HG02840 (cell line): ENCODE results near the gene CLEC2L.
A peak's percentile ranks its signal among the peaks of the same experiment; 100 is the strongest.

Source experiments
- ATAC-seq: cut with Tn5 transposase; IDR thresholded peaks from one replicate; pipeline ENCODE4 v1.9.1; 2021; ENCODE audit warnings: mild to moderate bottlenecking, moderate library complexity, moderate number of reproducible peaks; ENCODE audit not compliant: unreplicated experiment, low FRiP score

CLEC2L gene

GRCh38 chr7:139523199-139523941 is at the start of gene CLEC2L:
Gene CLEC2L, plus strand, starts transcription at chr7:139523685. Its CDS starts 243 bp downstream, at chr7:139523928.
- ATAC-seq: no peak

DNA sequence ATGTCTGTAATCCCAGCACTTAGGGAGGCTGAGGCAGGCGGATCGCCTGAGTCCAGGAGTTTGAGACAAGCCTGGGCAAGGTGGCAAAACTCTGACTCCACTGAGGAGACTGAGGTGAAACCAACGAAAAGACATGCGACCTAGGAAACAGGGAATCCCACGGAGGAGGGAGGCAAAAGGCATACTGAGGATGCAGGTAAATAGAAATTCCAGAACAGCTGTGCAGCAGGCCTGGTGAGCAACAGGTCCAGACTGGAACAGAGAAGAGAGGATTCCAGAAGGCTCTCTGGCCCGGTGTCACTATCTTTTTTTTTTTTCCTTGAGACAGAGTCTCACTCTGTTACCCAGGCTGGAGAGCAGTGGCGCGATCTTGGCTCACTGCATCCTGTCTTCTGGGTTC is 47.3 kb upstream of the CLEC2L start:
- no peak for ATAC-seq

DNA sequence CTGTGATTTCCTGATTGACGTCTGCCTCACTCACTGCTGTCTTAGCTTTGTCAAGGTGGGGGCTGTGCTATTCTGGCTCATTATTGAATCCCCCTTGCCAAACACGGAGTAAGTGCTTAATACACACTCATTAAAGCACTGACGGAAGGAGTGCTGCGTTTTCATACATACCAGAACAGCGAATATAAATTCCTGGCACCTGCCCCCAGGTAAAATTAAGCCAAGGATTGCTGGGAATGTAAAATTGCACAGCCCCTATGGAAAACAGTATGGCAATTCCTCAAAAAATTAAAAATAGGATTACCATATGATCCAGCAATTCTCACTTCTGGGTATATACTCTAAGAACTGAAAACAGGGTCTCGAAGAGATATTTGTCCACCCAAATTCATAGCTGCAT is 46.6 kb upstream of the CLEC2L start:
- no peak for ATAC-seq

DNA sequence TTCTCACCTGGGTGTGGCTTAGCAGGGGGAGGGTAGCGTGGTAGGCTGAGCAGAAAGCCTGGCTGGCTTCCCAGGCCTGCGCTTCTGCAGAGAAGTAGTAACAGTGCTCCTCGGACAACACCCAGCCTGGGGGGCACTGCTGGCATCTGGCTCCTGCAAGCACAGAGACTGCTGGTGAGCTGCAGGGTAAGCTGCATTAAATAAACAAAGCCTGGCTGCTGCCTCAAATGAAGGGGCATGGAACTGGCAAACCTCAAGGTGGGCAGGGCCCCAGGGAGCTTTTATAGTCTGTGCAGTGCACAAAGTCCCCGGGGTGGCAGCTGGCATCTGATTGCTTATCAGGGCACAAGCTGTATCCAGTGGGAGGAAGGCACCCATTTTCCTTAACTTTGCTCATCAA is 43.9 kb upstream of the CLEC2L start:
- no peak for ATAC-seq

- ATAC-seq: no peak
Observed at GRCh38 chr7:139481364-139481763, 42.1 kb upstream of the CLEC2L start.

DNA sequence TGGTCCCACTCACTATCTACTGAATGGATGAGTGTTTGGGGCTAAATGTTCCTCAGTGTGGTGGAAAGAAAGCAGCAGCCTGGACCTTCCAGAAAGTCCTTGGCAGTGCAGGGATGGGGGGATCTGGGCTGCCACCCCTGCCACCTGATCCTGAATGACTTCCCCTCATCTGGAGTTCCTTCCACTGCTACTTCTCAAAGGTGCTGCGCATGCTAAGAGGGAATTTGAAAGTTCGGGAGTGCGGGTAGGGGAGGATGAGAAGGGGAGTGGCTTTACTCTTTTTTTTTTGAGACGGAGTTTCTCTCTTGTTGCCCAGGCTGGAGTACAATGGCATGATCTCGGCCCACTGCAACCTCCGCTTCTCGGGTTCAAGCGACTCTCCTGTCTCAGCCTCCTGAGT is 41.4 kb upstream of the CLEC2L start:
- no peak for ATAC-seq

DNA sequence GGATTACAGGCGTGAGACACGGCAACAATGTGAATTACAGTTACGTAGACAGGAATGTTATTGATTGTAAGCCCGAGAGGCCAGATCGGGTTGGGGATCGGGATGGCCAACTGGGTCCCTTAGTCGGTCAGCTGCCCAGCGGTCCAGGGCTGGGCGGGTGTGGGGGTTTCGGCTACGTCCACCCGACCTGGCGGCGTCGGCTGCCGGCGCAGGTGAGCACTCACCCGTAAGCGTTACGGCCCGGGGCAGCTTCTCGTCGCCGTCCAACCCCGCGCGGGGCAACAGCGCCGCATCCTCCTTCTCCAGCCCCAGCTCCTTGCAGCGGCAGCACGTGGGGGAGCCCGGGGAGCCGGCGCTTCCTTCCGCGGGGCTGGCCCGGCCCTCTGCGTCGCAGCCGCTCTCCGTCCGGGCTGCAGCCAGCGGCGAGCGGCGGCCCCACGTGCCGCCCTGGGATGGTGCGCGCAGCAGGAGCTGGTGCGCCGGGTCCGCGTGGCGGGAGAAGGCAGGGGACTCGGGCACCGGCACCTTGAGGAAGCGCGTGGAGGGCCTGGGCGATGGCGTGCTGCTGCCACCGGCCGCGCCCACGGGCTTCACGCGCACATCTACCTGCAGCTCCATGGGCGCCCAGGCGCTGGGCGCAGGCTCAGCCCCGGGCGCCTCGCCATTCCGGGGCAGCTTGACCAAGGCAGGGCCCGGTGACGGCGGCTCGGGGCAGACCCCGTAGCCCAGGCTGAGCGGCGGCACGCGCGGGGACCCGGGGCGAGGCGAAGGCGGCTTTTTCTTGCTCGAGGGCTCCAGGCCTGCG is 40.6 kb upstream of the CLEC2L start:
- ATAC-seq: peak; percentile 30

GRCh38 chr7:139487366-139488080 is 36.0 kb upstream of the CLEC2L start:
- ATAC-seq: no peak

GRCh38 chr7:139488810-139489209 is 34.7 kb upstream of the CLEC2L start:
- ATAC-seq: no peak

DNA sequence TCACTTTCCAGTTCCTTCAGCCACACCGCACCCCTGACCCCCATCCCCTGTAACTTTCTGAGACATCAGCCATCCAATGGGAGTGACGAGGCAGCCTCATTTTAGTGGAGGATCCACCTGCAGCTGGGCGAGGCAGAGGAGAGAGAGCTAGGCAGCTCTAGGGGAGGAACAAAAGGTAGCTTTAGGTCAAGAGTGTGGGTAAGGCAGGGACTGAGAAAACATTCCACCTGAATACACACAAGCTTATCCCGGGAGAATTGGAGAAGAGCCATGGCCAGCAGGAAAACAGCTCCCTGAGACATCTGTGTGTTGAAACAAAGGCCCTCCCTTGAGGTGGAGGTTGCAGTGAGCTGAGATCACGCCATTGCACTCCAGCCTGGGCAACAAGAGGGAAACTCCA is 33.4 kb upstream of the CLEC2L start:
- ATAC-seq: no peak

DNA sequence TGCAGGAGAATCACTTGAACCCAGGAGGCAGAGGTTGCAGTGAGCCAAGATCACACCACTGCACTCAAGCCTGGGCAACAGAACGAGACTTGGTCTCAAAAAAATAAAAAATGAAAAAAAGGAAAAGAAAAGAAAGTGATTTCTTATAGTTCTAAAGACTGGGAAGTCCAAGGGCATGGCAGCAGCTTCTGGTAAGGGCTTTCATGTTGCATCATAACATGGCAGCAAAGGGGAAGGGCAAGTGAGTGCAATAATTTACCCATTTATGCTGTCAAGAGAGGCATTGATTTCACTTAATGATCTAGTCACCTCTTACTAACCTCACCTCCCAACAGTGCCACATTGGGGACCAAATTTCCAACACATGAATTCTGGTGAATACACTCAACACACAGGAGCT is 31.2 kb upstream of the CLEC2L start:
- ATAC-seq: no peak

GRCh38 chr7:139494835-139495579 is 28.5 kb upstream of the CLEC2L start:
- ATAC-seq: peak; percentile 73

DNA sequence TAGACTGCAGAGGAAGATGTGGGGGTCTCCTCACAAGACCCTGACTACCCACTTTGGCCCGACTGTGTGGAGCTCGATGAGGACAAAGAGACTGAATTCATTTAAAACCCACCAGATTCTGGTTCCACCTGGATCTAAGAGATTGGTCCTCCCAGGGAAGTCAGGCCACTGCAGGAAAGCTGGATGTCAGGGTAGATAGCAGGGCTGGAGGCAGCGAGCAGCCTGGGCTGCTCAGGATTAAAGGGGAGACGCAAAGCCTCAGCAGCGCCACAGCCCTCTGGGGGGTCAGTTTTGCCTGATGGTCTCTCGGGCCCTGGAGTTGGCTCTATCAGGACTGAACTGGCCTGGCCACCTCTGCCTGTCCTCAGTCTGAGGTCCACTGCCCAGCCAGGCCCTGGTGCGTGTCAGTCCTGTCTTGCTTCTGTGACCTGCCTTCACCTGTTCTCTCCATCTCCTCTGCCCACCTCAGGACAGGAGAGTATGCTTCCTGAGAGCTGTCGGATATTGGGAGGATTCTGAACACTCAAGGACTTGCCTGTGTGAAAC is 27.8 kb upstream of the CLEC2L start:
- no peak for ATAC-seq

GRCh38 chr7:139496528-139496927 is 27.0 kb upstream of the CLEC2L start:
- no peak for ATAC-seq

- no peak for ATAC-seq
Observed at GRCh38 chr7:139500770-139501138, 22.7 kb upstream of the CLEC2L start.

GRCh38 chr7:139502226-139502625 is 21.3 kb upstream of the CLEC2L start:
- no peak for ATAC-seq

DNA sequence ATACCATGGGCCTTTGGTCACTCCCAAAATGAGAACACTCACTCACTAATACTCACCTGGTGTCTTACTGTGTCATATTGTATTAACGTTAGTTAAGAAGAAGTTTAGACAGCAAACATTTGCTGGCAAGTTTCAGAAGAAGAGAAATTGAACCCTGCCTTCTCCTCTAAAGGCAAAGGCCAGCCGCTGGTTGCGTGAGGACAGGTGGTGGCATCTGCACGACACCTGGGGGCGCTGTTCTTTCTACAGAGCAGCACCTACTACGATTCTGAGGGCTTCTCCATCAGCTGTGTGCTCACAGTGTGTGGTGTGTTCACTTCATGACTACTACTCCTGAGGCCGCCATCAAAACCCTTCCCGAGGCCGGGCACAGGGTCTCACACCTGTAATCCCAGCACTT is 17.9 kb upstream of the CLEC2L start:
- ATAC-seq: no peak

DNA sequence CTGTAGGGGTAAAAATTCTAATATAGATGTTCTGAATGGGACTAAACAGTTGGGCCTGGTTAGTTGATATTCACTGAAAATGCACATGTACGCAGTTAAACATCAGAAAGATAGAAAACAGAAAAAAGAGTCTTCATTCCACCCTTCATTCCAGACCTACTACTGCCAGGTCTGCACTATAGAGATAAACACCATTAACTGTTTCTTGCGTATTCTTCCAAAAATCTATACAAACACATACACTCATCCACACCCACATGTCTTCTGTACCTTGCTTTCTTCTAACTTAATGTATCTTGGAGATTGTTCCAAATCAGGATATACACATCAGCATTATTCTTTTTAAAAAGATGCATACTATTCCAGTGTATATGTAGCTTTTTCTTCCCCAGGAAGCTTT is 13.9 kb upstream of the CLEC2L start:
- ATAC-seq: no peak

DNA sequence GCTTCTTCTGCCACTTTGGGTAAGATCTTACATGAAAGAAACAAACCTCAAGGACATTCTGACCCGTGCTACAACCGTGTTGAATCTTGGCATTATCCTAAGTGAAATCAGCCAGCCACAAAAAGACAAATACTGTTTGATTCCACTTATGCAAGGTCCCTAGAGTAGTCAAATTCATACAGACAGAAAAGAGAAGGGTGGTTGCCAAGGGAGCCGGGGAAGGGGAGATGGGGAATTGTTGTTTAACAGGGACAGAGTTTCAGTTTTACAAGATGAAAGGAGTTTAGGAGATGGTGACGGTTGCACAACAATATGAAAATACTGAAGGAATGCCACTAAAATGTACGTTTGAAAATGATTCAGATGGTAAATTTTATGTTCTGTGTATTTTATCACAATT is 12.2 kb upstream of the CLEC2L start:
- no peak for ATAC-seq

GRCh38 chr7:139515266-139515665 is 8.2 kb upstream of the CLEC2L start:
- no peak for ATAC-seq
